LNCAP (cell line): Measurements from ENCODE around the gene TMEM44.

ENCODE experiments used
- CTCF ChIP-seq: fragments of 450-650 bp; IDR thresholded peaks from 2 replicates; pipeline ENCODE4 v1.5.1; 2017; ENCODE audit warnings: mild to moderate bottlenecking

Gene TMEM44

GRCh38 chr3:194584320-194584776, 48.9 kb downstream of the TMEM44 start:
- TF ChIP-seq CTCF: no peak

- no peak for TF ChIP-seq CTCF
These were observed 50.9 kb downstream of the TMEM44 start for GRCh38 chr3:194582196-194582905.

GRCh38 chr3:194579091-194579606, 54.1 kb downstream of the TMEM44 start:
- no peak for TF ChIP-seq CTCF

- TF ChIP-seq CTCF: no peak
These were observed 55.0 kb downstream of the TMEM44 start for GRCh38 chr3:194577986-194578905.

- TF ChIP-seq CTCF: no peak
These were observed 57.6 kb downstream of the TMEM44 start for GRCh38 chr3:194575484-194576210.

- TF ChIP-seq CTCF: no peak
These were observed 58.4 kb downstream of the TMEM44 start for GRCh38 chr3:194574639-194575483.
